Measurements from ENCODE around the gene SKAP1.
"Not testable (repeated sequence)": the region's sequence is repeated elsewhere in the genome, so short reads cannot be mapped to it uniquely, and the experiment has no call there.

The SKAP1 gene

GRCh38 chr17:48357779-48358602, 72.0 kb downstream of the SKAP1 start:
- Histone ChIP-seq H3K27me3 (ENCODE audit: low read depth, low read length) (no peaks in the 10 kb centered on the region), H3K9me3 (ENCODE audit: control insufficient read depth in 1 of 2, low read length in 2 of 2) (no peaks in the 10 kb centered on the region), H3K4me1 (ENCODE audit: control insufficient read depth in 1 of 2, insufficient read depth in 2 of 2, low read length in 2 of 2) (no peaks in the 10 kb centered on the region), H3K27ac (ENCODE audit: low read length) (no peak overlapping the region), H3K4me3 (ENCODE audit: low read depth in 1 of 2, low read length in 2 of 2) (no peak overlapping the region), H3K36me3 (ENCODE audit: control insufficient read depth in 1 of 2, insufficient read depth in 2 of 2, low read length in 2 of 2) (no peaks in the 10 kb centered on the region)

GRCh38 chr17:48356866-48357265, 73.1 kb downstream of the SKAP1 start:
- H3K27me3 ChIP-seq (ENCODE audit: low read depth, low read length): no peaks in the 10 kb centered on the region
- H3K4me1 ChIP-seq (ENCODE audit: control insufficient read depth in 1 of 2, insufficient read depth in 2 of 2, low read length in 2 of 2): no peaks in the 10 kb centered on the region
- H3K36me3 ChIP-seq (ENCODE audit: control insufficient read depth in 1 of 2, insufficient read depth in 2 of 2, low read length in 2 of 2): no peaks in the 10 kb centered on the region
- no peaks in the 10 kb centered on the region for H3K9me3 ChIP-seq (ENCODE audit: control insufficient read depth in 1 of 2, low read length in 2 of 2)
- H3K27ac ChIP-seq (ENCODE audit: low read length): no peak overlapping the region
- H3K4me3 ChIP-seq (ENCODE audit: low read depth in 1 of 2, low read length in 2 of 2): no peak overlapping the region

GRCh38 chr17:48352630-48353029, 77.4 kb downstream of the SKAP1 start:
- Histone ChIP-seq H3K4me1 (ENCODE audit: control insufficient read depth in 1 of 2, insufficient read depth in 2 of 2, low read length in 2 of 2) (no peaks in the 10 kb centered on the region), H3K9me3 (ENCODE audit: control insufficient read depth in 1 of 2, low read length in 2 of 2) (no peaks in the 10 kb centered on the region), H3K4me3 (ENCODE audit: low read depth in 1 of 2, low read length in 2 of 2) (no peak overlapping the region), H3K27me3 (ENCODE audit: low read depth, low read length) (no peaks in the 10 kb centered on the region), H3K36me3 (ENCODE audit: control insufficient read depth in 1 of 2, insufficient read depth in 2 of 2, low read length in 2 of 2) (no peaks in the 10 kb centered on the region), H3K27ac (ENCODE audit: low read length) (no peak overlapping the region)

DNA sequence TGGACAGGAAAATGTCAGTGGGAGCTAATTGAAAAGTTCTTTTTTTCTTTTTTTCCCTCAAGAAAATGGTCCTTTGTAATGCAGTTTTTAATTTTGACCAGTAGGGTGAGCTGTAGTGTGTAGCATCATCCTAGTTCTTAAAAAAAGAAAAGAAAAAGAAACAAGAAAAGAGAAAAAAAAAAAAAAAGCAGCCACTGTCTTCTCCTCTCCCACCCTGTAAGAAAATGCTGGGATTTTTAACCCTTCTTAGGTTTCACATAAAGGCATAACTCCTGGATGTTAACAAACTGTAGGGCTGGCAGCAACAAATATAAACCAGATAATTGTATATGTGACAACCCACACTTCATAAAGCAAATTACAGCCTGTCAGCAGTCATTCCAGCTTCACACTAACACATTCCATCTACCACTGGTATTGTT, 78.1 kb downstream of the SKAP1 start:
- H3K27ac ChIP-seq (ENCODE audit: low read length): no peak overlapping the region
- no peaks in the 10 kb centered on the region for H3K27me3 ChIP-seq (ENCODE audit: low read depth, low read length)
- no peaks in the 10 kb centered on the region for H3K9me3 ChIP-seq (ENCODE audit: control insufficient read depth in 1 of 2, low read length in 2 of 2)
- no peaks in the 10 kb centered on the region for H3K36me3 ChIP-seq (ENCODE audit: control insufficient read depth in 1 of 2, insufficient read depth in 2 of 2, low read length in 2 of 2)
- H3K4me1 ChIP-seq (ENCODE audit: control insufficient read depth in 1 of 2, insufficient read depth in 2 of 2, low read length in 2 of 2): no peaks in the 10 kb centered on the region
- H3K4me3 ChIP-seq (ENCODE audit: low read depth in 1 of 2, low read length in 2 of 2): no peak overlapping the region

DNA sequence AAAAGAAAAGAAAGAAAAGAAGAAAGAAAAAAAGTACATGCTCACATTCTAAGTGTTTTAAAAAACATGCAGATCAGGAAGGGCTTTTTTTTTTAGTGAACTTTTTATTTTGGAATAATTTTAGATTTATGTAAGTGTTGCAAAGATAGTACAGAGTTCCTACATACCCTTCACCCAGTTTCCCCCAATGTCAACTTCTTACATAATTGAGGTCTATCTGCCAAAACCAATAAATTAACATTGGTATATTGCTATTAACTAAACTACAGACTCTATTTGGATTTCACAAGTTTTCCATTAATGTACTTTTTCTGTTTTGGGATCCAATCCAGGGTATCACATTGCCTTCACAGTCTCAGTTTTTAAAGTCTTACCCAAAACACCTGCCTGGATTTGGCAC, 81.7 kb downstream of the SKAP1 start:
- Histone ChIP-seq H3K9me3 (ENCODE audit: control insufficient read depth in 1 of 2, low read length in 2 of 2) (no peaks in the 10 kb centered on the region), H3K27ac (ENCODE audit: low read length) (no peak overlapping the region), H3K36me3 (ENCODE audit: control insufficient read depth in 1 of 2, insufficient read depth in 2 of 2, low read length in 2 of 2) (no peaks in the 10 kb centered on the region), H3K4me1 (ENCODE audit: control insufficient read depth in 1 of 2, insufficient read depth in 2 of 2, low read length in 2 of 2) (no peaks in the 10 kb centered on the region), H3K4me3 (ENCODE audit: low read depth in 1 of 2, low read length in 2 of 2) (no peak overlapping the region), H3K27me3 (ENCODE audit: low read depth, low read length) (no peaks in the 10 kb centered on the region)

GRCh38 chr17:48347177-48347576, 82.8 kb downstream of the SKAP1 start:
- Histone ChIP-seq H3K27me3 (ENCODE audit: low read depth, low read length) (no peaks in the 10 kb centered on the region), H3K27ac (ENCODE audit: low read length) (no peak overlapping the region), H3K36me3 (ENCODE audit: control insufficient read depth in 1 of 2, insufficient read depth in 2 of 2, low read length in 2 of 2) (no peaks in the 10 kb centered on the region), H3K4me1 (ENCODE audit: control insufficient read depth in 1 of 2, insufficient read depth in 2 of 2, low read length in 2 of 2) (no peaks in the 10 kb centered on the region), H3K9me3 (ENCODE audit: control insufficient read depth in 1 of 2, low read length in 2 of 2) (no peaks in the 10 kb centered on the region), H3K4me3 (ENCODE audit: low read depth in 1 of 2, low read length in 2 of 2) (no peak overlapping the region)

DNA sequence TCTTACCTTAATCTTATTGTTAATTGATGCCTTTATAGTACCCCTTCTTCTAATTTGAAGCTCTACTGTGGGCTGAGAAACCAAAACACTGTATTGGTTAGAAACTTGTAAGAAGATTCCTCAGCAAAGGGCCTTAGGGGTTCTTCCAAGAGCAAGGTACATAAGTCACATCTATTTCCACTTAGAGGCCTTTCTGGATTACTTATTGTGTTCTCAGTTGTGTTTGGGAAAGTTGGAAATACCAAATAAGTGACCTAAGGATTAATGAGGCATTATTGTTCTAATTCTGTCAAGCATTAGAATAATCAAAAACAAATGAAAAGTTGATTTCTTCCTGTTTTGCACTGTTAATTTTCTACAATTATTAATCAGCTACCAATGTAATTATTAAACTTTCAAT, 85.8 kb downstream of the SKAP1 start:
- H3K36me3 ChIP-seq (ENCODE audit: control insufficient read depth in 1 of 2, insufficient read depth in 2 of 2, low read length in 2 of 2): no peaks in the 10 kb centered on the region
- H3K4me3 ChIP-seq (ENCODE audit: low read depth in 1 of 2, low read length in 2 of 2): no peak overlapping the region
- H3K9me3 ChIP-seq (ENCODE audit: control insufficient read depth in 1 of 2, low read length in 2 of 2): no peaks in the 10 kb centered on the region
- no peaks in the 10 kb centered on the region for H3K4me1 ChIP-seq (ENCODE audit: control insufficient read depth in 1 of 2, insufficient read depth in 2 of 2, low read length in 2 of 2)
- H3K27me3 ChIP-seq (ENCODE audit: low read depth, low read length): no peaks in the 10 kb centered on the region
- no peak overlapping the region for H3K27ac ChIP-seq (ENCODE audit: low read length)

DNA sequence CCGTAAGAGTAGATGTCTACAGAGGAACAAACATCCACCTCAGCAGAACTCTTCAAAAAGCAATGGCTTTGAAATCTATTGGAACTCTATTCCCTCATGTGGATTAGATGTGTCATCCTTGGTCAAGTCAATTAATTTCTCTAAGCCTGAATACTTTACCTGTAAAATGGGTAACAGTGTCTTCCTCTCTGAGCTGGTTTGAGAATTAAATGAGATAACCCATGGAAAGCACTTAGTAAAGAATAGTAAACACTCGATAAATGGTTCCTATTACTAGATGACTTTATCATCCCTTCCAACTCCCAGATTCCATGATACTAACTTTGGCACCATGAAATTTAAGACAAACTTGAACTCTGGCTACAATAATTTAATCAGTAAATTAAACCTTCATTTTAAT, 89.1 kb downstream of the SKAP1 start:
- Histone ChIP-seq H3K27me3 (ENCODE audit: low read depth, low read length) (no peaks in the 10 kb centered on the region), H3K9me3 (ENCODE audit: control insufficient read depth in 1 of 2, low read length in 2 of 2) (no peaks in the 10 kb centered on the region), H3K4me1 (ENCODE audit: control insufficient read depth in 1 of 2, insufficient read depth in 2 of 2, low read length in 2 of 2) (no peaks in the 10 kb centered on the region), H3K4me3 (ENCODE audit: low read depth in 1 of 2, low read length in 2 of 2) (no peak overlapping the region), H3K36me3 (ENCODE audit: control insufficient read depth in 1 of 2, insufficient read depth in 2 of 2, low read length in 2 of 2) (no peaks in the 10 kb centered on the region), H3K27ac (ENCODE audit: low read length) (no peak overlapping the region)

- H3K36me3 ChIP-seq (ENCODE audit: control insufficient read depth in 1 of 2, insufficient read depth in 2 of 2, low read length in 2 of 2): no peaks in the 10 kb centered on the region
- H3K27ac ChIP-seq (ENCODE audit: low read length): no peak overlapping the region
- H3K4me1 ChIP-seq (ENCODE audit: control insufficient read depth in 1 of 2, insufficient read depth in 2 of 2, low read length in 2 of 2): no peaks in the 10 kb centered on the region
- H3K9me3 ChIP-seq (ENCODE audit: control insufficient read depth in 1 of 2, low read length in 2 of 2): no peaks in the 10 kb centered on the region
- H3K27me3 ChIP-seq (ENCODE audit: low read depth, low read length): no peaks in the 10 kb centered on the region
- H3K4me3 ChIP-seq (ENCODE audit: low read depth in 1 of 2, low read length in 2 of 2): no peak overlapping the region
Observed at GRCh38 chr17:48338720-48339119, 91.3 kb downstream of the SKAP1 start.

- not testable (repeated sequence) for H3K9me3 ChIP-seq (ENCODE audit: control insufficient read depth in 1 of 2, low read length in 2 of 2); H3K27ac ChIP-seq (ENCODE audit: low read length); H3K4me1 ChIP-seq (ENCODE audit: control insufficient read depth in 1 of 2, insufficient read depth in 2 of 2, low read length in 2 of 2); H3K36me3 ChIP-seq (ENCODE audit: control insufficient read depth in 1 of 2, insufficient read depth in 2 of 2, low read length in 2 of 2); H3K4me3 ChIP-seq (ENCODE audit: low read depth in 1 of 2, low read length in 2 of 2); H3K27me3 ChIP-seq (ENCODE audit: low read depth, low read length)
Observed at GRCh38 chr17:48337903-48338302, 92.1 kb downstream of the SKAP1 start.

DNA sequence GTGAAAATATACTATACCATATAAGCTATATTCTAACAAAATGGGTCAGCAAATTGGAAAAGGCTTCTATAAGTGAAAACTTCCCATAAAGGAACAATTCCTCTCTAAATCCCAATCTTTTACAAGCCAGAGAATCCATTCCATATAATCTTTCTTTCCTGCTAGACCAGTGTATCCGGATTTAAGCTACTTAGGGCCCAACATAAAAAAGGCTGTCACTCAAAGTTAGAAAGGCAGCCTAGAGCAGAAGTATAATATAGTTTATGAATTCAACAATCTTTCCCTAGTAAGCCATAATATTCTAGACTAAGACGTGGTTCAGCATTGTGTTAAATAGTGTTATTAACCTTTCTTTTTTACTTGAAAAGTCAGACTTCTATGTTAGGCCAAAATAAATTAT, 93.0 kb downstream of the SKAP1 start:
- H3K27me3 ChIP-seq (ENCODE audit: low read depth, low read length): no peaks in the 10 kb centered on the region

GRCh38 chr17:48335858-48336500, 94.0 kb downstream of the SKAP1 start:
- no peaks in the 10 kb centered on the region for H3K4me1 ChIP-seq (ENCODE audit: control insufficient read depth in 1 of 2, insufficient read depth in 2 of 2, low read length in 2 of 2)
- peaks cover 6% of the 10 kb centered on the region for H3K27me3 ChIP-seq (ENCODE audit: low read depth, low read length)
- no peak overlapping the region for H3K27ac ChIP-seq (ENCODE audit: low read length)
- H3K9me3 ChIP-seq (ENCODE audit: control insufficient read depth in 1 of 2, low read length in 2 of 2): no peaks in the 10 kb centered on the region
- H3K4me3 ChIP-seq (ENCODE audit: low read depth in 1 of 2, low read length in 2 of 2): no peak overlapping the region
- H3K36me3 ChIP-seq (ENCODE audit: control insufficient read depth in 1 of 2, insufficient read depth in 2 of 2, low read length in 2 of 2): no peaks in the 10 kb centered on the region

More for the DNA sequence above, 93.0 kb downstream of the SKAP1 start:
- no peak overlapping the region for H3K27ac ChIP-seq (ENCODE audit: low read length)
- no peaks in the 10 kb centered on the region for H3K9me3 ChIP-seq (ENCODE audit: control insufficient read depth in 1 of 2, low read length in 2 of 2)
- H3K36me3 ChIP-seq (ENCODE audit: control insufficient read depth in 1 of 2, insufficient read depth in 2 of 2, low read length in 2 of 2): no peaks in the 10 kb centered on the region
- H3K4me1 ChIP-seq (ENCODE audit: control insufficient read depth in 1 of 2, insufficient read depth in 2 of 2, low read length in 2 of 2): no peaks in the 10 kb centered on the region
- H3K4me3 ChIP-seq (ENCODE audit: low read depth in 1 of 2, low read length in 2 of 2): no peak overlapping the region

Measured in muscle layer of duodenum (tissue), 2 donors.